Colonic mucosa (tissue), 4 donors: ENCODE measurements around the gene IGFBPL1. TPM values are rescaled to one million over a fixed set of nuclear protein-coding genes. Genes with fewer than 3 reads are reported as not detected.

Experiments used
- DNase-seq: peaks from one replicate; pipeline ENCODE4 v3.0.0-alpha.2; 2020
- H3K27ac ChIP-seq: fragments of 200-600 bp; one replicate; pipeline ENCODE4 v1.8.0; 2021
- H3K27me3 ChIP-seq: fragments of 200-600 bp; one replicate; pipeline ENCODE4 v1.8.0; 2021
- H3K36me3 ChIP-seq: fragments of 200-600 bp; one replicate; pipeline ENCODE4 v1.8.0; 2021
- H3K4me1 ChIP-seq: fragments of 200-600 bp; one replicate; pipeline ENCODE4 v1.8.0; 2021; ENCODE audit warnings: mild to moderate bottlenecking
- H3K4me3 ChIP-seq: fragments of 200-600 bp; one replicate; pipeline ENCODE4 v1.8.0; 2021
- H3K9ac ChIP-seq, 2 donors: one replicate each; pipeline ENCODE4 v1.7.0; 2013; ENCODE audit warnings: control low read depth in 2 of 2, low read depth in 2 of 2, low read length in 2 of 2
- H3K9me3 ChIP-seq: fragments of 200-600 bp; one replicate; pipeline ENCODE4 v1.8.0; 2021
- intact Hi-C: fragments of 100-400 bp; cut with DNase I; formaldehyde crosslinking; loops from one replicate; pipeline ENCODE4 v1.14.1; 2022
- total RNA-seq, 2 donors: library from RNA; stranded (reverse); fragmentation: NEBNext Ultra II Directional in 1 of 2; extraction: Animal tissue kit (Norgen Biotek cat#: 25700) in 1 of 2; gene quantifications; one replicate each; pipeline ENCODE4 v1.2.1, GENCODE V29; 2021
- TF ChIP-seq, protein P1 (sequence below): fragments of 200-600 bp; IDR thresholded peaks from one replicate; pipeline ENCODE4 v1.8.0; 2022; ENCODE audit warnings: antibody characterized with exemption, mild to moderate bottlenecking
- donor health status: healthy.
- donor health status: DM: no; HTN: no; CAD: no.
- donor health status: DM: no; HTN: no; CAD: no.

Gene IGFBPL1
- total RNA-seq, 2 donors from 2014 or later: 0.82 to 1.3 TPM

DNA sequence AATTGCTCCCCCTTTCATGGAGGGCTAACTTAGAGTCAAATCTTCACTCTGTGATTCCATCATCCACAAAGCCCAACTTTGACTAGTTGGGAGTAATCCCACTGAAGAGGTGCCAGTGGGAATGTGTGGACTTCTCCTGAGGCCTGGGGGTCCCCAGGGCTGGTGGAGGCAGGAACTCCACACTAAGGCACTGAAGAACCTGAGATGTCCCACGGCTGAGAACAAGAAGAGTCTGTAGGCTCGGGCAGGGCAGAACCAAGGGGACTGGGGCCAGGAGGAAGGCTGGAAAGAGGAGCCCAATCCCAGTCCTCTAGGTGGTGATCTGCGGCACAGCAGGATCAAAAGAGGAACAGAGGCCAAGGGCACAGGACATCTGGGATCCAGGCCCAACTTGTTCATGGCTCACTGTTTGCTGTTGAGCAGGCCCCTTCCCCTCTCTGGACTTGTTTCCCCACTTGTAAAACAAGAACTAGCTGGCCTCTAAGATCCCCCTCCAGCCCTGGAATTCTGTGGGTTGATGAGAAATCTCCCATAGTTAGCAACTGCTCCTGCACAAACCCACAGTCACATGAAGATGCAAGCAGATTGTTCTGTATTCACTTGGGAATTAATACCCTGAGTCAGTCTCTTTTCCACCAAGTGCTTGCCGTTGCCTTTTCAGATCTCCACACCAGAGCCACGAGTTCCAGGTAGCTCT lies 64.4 kb downstream of the IGFBPL1 start:
- DNase-seq: no peak
- intact Hi-C loops: loop anchor here (5.0 kb wide), 1 partner anchor 448 kb away; no protein-coding TSS in a partner anchor
- Histone ChIP-seq H3K27ac (no peak overlapping the region), H3K9ac (no peak overlapping the region), H3K27me3 (no peaks in the 10 kb centered on the region), H3K4me1 (no peaks in the 10 kb centered on the region), H3K9me3 (no peaks in the 10 kb centered on the region), H3K36me3 (no peaks in the 10 kb centered on the region), H3K4me3 (no peak overlapping the region)
- TF ChIP-seq, protein P1, sequence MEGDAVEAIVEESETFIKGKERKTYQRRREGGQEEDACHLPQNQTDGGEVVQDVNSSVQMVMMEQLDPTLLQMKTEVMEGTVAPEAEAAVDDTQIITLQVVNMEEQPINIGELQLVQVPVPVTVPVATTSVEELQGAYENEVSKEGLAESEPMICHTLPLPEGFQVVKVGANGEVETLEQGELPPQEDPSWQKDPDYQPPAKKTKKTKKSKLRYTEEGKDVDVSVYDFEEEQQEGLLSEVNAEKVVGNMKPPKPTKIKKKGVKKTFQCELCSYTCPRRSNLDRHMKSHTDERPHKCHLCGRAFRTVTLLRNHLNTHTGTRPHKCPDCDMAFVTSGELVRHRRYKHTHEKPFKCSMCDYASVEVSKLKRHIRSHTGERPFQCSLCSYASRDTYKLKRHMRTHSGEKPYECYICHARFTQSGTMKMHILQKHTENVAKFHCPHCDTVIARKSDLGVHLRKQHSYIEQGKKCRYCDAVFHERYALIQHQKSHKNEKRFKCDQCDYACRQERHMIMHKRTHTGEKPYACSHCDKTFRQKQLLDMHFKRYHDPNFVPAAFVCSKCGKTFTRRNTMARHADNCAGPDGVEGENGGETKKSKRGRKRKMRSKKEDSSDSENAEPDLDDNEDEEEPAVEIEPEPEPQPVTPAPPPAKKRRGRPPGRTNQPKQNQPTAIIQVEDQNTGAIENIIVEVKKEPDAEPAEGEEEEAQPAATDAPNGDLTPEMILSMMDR: no peak

DNA sequence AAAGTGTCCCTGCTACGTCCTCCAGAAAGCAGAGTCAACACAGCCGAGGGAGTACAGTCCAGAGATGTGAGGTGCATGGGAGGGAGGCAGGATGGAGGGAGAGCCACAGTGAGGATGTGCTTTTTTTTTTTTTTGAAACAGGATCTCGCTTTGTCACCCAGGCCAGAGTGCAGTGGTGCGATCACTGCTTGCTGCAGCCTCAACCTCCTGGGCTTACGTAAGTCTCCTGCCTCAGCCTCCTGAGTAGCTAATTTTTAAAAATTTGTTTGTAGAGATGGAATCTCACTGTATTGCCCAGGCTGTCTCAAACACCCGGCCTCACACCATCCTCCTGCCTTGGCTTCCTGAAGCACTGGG lies 65.0 kb downstream of the IGFBPL1 start:
- Histone ChIP-seq H3K9ac (no peak overlapping the region), H3K9me3 (no peaks in the 10 kb centered on the region), H3K4me3 (no peak overlapping the region), H3K4me1 (no peaks in the 10 kb centered on the region), H3K27ac (no peak overlapping the region), H3K36me3 (no peaks in the 10 kb centered on the region), H3K27me3 (no peaks in the 10 kb centered on the region)
- TF ChIP-seq, protein P1: no peak
- intact Hi-C loops: no loop called here
- no peak for DNase-seq

DNA sequence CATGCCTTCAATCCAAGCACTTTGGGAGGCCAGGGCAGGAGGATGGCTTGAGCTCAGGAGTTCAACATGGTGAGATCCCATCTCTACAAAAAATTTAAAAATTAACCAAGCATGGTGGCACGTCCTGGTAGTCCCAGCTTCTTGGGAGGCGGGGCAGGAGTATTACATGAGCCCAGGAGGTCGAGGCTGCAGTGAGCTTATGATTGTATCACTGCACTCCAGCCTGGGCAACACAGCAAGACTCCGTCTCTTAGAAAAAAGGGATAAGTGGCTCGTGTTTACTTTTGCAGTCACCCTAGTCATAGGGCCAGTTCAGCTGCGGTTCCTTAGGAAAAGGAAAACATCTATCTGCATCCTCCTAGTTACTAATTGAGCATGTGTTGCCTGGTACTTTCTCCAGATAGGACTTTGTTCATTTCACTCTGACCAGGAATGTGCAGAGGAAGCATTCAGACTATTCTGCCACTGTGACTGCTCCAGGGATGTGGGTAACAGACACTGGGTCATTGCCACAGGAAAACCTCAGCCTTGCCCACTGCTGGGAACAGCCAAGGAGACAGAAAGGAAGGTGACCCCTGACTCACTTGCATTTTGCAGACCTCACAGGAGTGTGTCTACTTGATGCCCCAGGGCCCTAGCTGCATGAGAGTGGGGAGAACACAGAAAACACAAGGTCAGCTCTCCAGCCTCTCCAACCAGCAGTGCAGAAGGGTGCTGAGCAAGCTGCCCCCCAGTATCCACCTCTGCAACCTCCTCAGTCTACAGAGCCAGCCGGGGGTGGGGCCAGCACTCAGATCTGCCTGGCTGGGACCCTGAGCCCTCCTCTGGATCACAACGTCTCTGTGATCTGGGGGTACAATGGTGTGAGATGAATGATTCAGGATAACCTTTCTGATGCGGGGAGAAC lies 65.6 kb downstream of the IGFBPL1 start:
- no peaks in the 10 kb centered on the region for H3K9me3 ChIP-seq
- intact Hi-C loops: no loop called here
- no peak for DNase-seq
- H3K27ac ChIP-seq: no peak overlapping the region
- no peaks in the 10 kb centered on the region for H3K36me3 ChIP-seq
- H3K27me3 ChIP-seq: no peaks in the 10 kb centered on the region
- TF ChIP-seq, protein P1: no peak
- no peak overlapping the region for H3K9ac ChIP-seq
- H3K4me3 ChIP-seq: no peak overlapping the region
- H3K4me1 ChIP-seq: no peaks in the 10 kb centered on the region

DNA sequence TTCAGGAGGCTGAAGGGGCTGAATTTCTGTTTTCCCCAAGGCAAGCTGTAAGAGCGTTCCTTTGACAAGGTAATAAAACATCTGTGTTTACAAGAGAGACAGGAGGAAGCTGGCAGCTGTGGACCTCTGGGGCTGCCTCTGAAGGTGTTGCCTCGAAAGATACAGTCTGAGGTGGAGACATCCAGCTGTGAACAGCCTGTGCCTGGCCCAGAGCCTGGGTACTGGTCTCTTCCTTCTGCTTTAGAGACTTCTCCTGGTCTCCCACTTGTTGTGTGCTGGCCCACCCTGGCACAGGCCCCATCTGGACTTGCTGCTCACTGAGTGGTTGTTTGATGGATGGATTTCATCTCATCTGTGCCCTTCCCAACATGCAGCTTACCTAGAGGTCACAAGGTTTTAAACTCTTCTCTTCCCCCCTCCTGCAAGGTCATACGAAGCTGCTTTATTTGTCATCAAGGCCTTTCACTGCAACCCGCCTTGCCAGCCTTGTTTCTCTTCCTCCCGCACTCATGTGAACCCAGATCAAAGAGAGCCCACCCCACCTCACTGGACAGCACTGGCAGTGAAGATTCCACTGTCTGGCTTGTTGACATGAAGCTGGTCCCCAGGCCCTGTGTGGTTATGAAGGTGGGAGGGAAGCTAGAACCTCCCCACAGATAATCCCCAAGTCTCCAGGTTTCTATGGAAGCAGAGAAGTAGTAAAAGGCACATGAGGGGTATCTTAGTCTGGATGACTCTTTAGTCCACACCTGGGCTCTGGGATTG lies 66.7 kb downstream of the IGFBPL1 start:
- Histone ChIP-seq H3K36me3 (no peaks in the 10 kb centered on the region), H3K9me3 (no peaks in the 10 kb centered on the region), H3K4me1 (no peaks in the 10 kb centered on the region), H3K4me3 (no peak overlapping the region), H3K9ac (no peak overlapping the region), H3K27me3 (no peaks in the 10 kb centered on the region), H3K27ac (no peak overlapping the region)
- TF ChIP-seq, protein P1: no peak
- intact Hi-C loops: no loop called here
- DNase-seq: no peak

DNA sequence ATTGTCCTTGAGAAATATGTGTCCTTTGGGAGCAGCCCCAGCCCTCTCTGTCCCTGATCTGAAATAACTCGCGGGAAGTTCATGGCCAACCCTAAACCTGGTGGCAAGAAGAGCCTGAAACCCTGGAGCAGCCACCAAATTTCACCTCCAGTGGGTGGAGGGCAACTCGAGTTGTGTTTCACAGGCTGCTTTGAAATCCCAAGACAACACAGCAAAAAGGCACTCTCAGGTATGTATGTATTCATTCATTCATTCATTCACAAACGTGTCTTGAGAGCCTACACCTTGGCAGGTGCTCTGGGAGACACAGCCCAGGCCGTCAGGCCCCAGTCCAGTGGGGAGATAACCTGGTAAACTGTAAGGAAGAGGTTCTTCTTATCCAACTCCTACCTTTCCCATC lies 67.4 kb downstream of the IGFBPL1 start:
- Histone ChIP-seq H3K4me1 (no peaks in the 10 kb centered on the region), H3K4me3 (no peak overlapping the region), H3K27ac (no peak overlapping the region), H3K9me3 (no peaks in the 10 kb centered on the region), H3K9ac (no peak overlapping the region), H3K36me3 (no peaks in the 10 kb centered on the region), H3K27me3 (no peaks in the 10 kb centered on the region)
- TF ChIP-seq, protein P1: no peak
- no peak for DNase-seq
- intact Hi-C loops: no loop called here
